Measurements from ENCODE around the gene OR14A2. TPM values are rescaled to one million over a fixed set of nuclear protein-coding genes. Genes with fewer than 3 reads are reported as not detected.

OR14A2 gene
- total and polyA plus RNA-seq, 2 donors (not counting 3 experiments of a cell fraction or from before 2014, with no cell fraction given), result not detected

- Histone ChIP-seq H3K79me2 (ENCODE audit: control insufficient read depth, insufficient read depth, low read length) (no peaks in the 10 kb centered on the region), H3K4me1 (ENCODE audit: control insufficient read depth, extremely low read depth, insufficient read depth, low read length) (no peaks in the 10 kb centered on the region), H3K9ac (replicated peaks; ENCODE audit: extremely low read depth, insufficient read depth, low read length) (no peak overlapping the region), H3K36me3 (ENCODE audit: control insufficient read depth in 2 of 2, extremely low read depth in 1 of 2, insufficient read depth in 2 of 2, low read length in 2 of 2) (no peaks in the 10 kb centered on the region), H3K9me1 (replicated peaks; ENCODE audit: control insufficient read depth, extremely low read depth, insufficient read depth, low read length) (no peaks in the 10 kb centered on the region), H3K4me3 (replicated peaks in 1 of 3; ENCODE audit: insufficient read depth in 1 of 3, low read depth in 1 of 3, low read length in 3 of 3) (no peak overlapping the region), H4K20me1 (replicated peaks; ENCODE audit: control insufficient read depth, extremely low read depth, insufficient read depth, low read length) (no peaks in the 10 kb centered on the region), H3K27ac (ENCODE audit: insufficient read depth, low read depth, low read length) (no peak overlapping the region), H3K9me3 (replicated peaks; ENCODE audit: control insufficient read depth, insufficient read depth, low read length) (peaks cover 6% of the 10 kb centered on the region), H3K4me2 (ENCODE audit: insufficient read depth, low read length) (no peak overlapping the region), H3K27me3 (ENCODE audit: control insufficient read depth in 2 of 2, insufficient read depth in 2 of 2, low read length in 2 of 2) (no peaks in the 10 kb centered on the region), H2AFZ (ENCODE audit: low read depth, low read length) (no peak overlapping the region)
- POLR2A ChIA-PET, result no interaction called here
- FAIRE-seq, result no peak
- TF ChIP-seq JUN (IDR thresholded peaks at IDR 0.05; ENCODE audit: borderline replicate concordance, insufficient read depth, insufficient read length, low read depth), result no peak
- no peak for TF ChIP-seq POLR2AphosphoS5 (IDR thresholded peaks at IDR 0.05; ENCODE audit: insufficient read depth, low read depth, low read length)
- TF ChIP-seq, protein P1, sequence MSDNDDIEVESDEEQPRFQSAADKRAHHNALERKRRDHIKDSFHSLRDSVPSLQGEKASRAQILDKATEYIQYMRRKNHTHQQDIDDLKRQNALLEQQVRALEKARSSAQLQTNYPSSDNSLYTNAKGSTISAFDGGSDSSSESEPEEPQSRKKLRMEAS (IDR thresholded peaks at IDR 0.05; ENCODE audit: insufficient read depth, insufficient read length), result no peak
- TF ChIP-seq, protein P2, sequence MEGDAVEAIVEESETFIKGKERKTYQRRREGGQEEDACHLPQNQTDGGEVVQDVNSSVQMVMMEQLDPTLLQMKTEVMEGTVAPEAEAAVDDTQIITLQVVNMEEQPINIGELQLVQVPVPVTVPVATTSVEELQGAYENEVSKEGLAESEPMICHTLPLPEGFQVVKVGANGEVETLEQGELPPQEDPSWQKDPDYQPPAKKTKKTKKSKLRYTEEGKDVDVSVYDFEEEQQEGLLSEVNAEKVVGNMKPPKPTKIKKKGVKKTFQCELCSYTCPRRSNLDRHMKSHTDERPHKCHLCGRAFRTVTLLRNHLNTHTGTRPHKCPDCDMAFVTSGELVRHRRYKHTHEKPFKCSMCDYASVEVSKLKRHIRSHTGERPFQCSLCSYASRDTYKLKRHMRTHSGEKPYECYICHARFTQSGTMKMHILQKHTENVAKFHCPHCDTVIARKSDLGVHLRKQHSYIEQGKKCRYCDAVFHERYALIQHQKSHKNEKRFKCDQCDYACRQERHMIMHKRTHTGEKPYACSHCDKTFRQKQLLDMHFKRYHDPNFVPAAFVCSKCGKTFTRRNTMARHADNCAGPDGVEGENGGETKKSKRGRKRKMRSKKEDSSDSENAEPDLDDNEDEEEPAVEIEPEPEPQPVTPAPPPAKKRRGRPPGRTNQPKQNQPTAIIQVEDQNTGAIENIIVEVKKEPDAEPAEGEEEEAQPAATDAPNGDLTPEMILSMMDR (IDR thresholded peaks at IDR 0.05; ENCODE audit: extremely low read depth in 1 of 2, insufficient read depth in 1 of 2, low read depth in 1 of 2, low read length in 2 of 2), result no peak
- TF ChIP-seq MYC (IDR thresholded peaks at IDR 0.05; ENCODE audit: low read depth, low read length), result no peak
- TF ChIP-seq POLR2A (IDR thresholded peaks at IDR 0.05; ENCODE audit: low read depth, low read length), result no peak
- TF ChIP-seq EZH2 (IDR thresholded peaks at IDR 0.05; ENCODE audit: borderline replicate concordance, low read depth, low read length, severe bottlenecking), result no peak
- TF ChIP-seq GATA2 (IDR thresholded peaks at IDR 0.05; ENCODE audit: insufficient read depth, insufficient read length, low read depth, low read length), result no peak
- TF ChIP-seq FOS (IDR thresholded peaks at IDR 0.05; ENCODE audit: borderline replicate concordance, insufficient read depth, low read length), result no peak
- DNase-seq (ENCODE audit: low read depth, low spot score), result no peak
- BruUV-seq (replicated peaks), result no TSS peak
- CTCF ChIA-PET, result no interaction called here
- intact Hi-C loops (cut with micrococcal nuclease), result no loop called here
- dilution Hi-C loops (cut with MboI; ENCODE audit: extremely low pct_ligation_motif_present, low sequenced_read_pairs), result no loop called here
These were observed 26.7 kb downstream of the OR14A2 start for GRCh38 chr1:247721222-247721621.

Measured in endothelial cell of umbilical vein (primary cell).